Body of pancreas (tissue), 4 donors: ENCODE measurements around the gene ADAT2.

ENCODE experiments used
- CTCF ChIP-seq, 7 experiments: fragments of 450-650 bp in 4 of 7; fragments of 200-600 bp in 3 of 7; sonication (generic) in 3 of 7; IDR thresholded peaks; one replicate each; pipeline ENCODE4 v1.5.1; 2016 to 2019; ENCODE audit warnings: antibody characterized with exemption in 7 of 7
- POLR2A ChIP-seq, 3 donors: fragments of 450-650 bp; IDR thresholded peaks; one replicate each; pipeline ENCODE4 v1.6.1; 2016; ENCODE audit warnings: antibody characterized with exemption in 3 of 3, mild to moderate bottlenecking in 2 of 3

GRCh38 chr6:143406673-143407072, 43.8 kb downstream of the ADAT2 start:
- no peak for TF ChIP-seq CTCF (IDR thresholded peaks at IDR 0.05)
- no peak for TF ChIP-seq POLR2A (IDR thresholded peaks at IDR 0.05)
